ENCODE measurements around the gene RABGAP1L. TPM values are rescaled to one million over a fixed set of nuclear protein-coding genes. Genes with fewer than 3 reads are reported as not detected.
A peak's percentile ranks its signal among the peaks of the same experiment; 100 is the strongest.
"Not testable (repeated sequence)": the region's sequence is repeated elsewhere in the genome, so short reads cannot be mapped to it uniquely, and the experiment has no call there.

RABGAP1L gene
- polyA plus RNA-seq, 3 donors = 35.2 to 75.3 (median 63.3) TPM

DNA sequence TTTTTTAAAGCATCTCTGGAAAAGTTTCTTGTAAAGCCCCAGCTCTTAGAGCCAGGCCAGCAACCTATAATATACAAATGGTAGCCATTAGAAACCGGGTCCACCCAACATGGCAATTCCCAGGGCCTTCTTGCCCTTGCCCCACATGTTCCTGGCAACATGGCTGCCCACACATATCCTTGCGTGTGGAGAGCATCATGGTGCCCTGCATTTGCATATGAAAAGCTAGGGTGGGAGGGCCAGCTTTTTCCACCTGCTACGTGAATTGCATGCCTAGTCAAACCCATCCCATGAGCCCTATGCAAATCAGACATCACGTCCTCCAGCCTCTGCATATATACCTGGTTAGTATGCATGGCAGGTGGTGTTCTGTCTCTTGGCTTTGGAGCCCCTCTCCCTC lies 88.2 kb downstream of the RABGAP1L start:
- H3K27ac Mint-ChIP-seq = no peak overlapping the region

DNA sequence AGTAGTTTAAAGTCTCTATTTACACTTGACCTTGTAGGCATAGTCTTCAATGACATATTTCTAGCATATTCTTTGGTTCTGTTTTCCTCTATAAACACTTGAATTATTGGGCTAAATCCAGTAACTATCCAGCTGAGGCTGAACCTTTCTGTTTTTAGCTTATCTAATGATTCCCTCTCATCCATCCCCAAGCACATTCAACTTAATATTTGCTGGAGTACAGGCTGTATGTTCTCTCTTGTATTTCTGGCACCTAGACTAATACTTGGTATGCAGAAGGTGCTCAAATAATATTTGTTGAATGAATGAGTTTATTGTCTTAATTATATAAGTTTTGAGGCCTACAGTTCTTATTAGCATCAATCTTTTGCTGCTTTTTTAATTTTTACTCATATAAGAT lies 88.7 kb downstream of the RABGAP1L start:
- H3K36me3 ChIP-seq (replicated peaks in 1 of 2; ENCODE audit: control insufficient read depth in 1 of 2, insufficient read depth in 2 of 2, low read length in 2 of 2) = peaks cover 15 to 46% of the 10 kb centered on the region in 2 donors

More for the DNA sequence above, 88.2 kb downstream of the RABGAP1L start:
- WGBS (ENCODE audit: insufficient coverage) = 100% methylated on average over 1 of the region's 4 CpGs
- H3K4me1 ChIP-seq (ENCODE audit: control insufficient read depth in 1 of 2, insufficient read depth in 2 of 2, low read length in 2 of 2) = no peaks in the 10 kb centered on the region
- H3K79me2 ChIP-seq (ENCODE audit: insufficient read depth, low read length) = no peaks in the 10 kb centered on the region
- H3K36me3 ChIP-seq (replicated peaks in 1 of 2; ENCODE audit: control insufficient read depth in 1 of 2, insufficient read depth in 2 of 2, low read length in 2 of 2) = peaks cover 19 to 50% of the 10 kb centered on the region in 2 donors
- intact Hi-C loops (cut with micrococcal nuclease) = no loop called here
- no peak overlapping the region for H2AFZ ChIP-seq (ENCODE audit: insufficient read depth, low read depth, low read length, poor library complexity, severe bottlenecking)
- H3K9me3 ChIP-seq (replicated peaks in 1 of 2; ENCODE audit: control insufficient read depth in 1 of 2, insufficient read depth in 1 of 2, low read length in 2 of 2) = no peaks in the 10 kb centered on the region
- DNase-seq = no peak
- Mint-ChIP-seq H3K9me3 (no peaks in the 10 kb centered on the region), H3K27me3 (ENCODE audit: low read depth in 3 of 3) (no peaks in the 10 kb centered on the region), H3K4me3 (no peak overlapping the region), H3K4me1 (no peaks in the 10 kb centered on the region), H3K36me3 (peaks cover 32 to 40% of the 10 kb centered on the region in 2 donors)
- no peaks in the 10 kb centered on the region for H4K20me1 ChIP-seq (ENCODE audit: insufficient read depth, low read length)
- TF ChIP-seq, protein P1, sequence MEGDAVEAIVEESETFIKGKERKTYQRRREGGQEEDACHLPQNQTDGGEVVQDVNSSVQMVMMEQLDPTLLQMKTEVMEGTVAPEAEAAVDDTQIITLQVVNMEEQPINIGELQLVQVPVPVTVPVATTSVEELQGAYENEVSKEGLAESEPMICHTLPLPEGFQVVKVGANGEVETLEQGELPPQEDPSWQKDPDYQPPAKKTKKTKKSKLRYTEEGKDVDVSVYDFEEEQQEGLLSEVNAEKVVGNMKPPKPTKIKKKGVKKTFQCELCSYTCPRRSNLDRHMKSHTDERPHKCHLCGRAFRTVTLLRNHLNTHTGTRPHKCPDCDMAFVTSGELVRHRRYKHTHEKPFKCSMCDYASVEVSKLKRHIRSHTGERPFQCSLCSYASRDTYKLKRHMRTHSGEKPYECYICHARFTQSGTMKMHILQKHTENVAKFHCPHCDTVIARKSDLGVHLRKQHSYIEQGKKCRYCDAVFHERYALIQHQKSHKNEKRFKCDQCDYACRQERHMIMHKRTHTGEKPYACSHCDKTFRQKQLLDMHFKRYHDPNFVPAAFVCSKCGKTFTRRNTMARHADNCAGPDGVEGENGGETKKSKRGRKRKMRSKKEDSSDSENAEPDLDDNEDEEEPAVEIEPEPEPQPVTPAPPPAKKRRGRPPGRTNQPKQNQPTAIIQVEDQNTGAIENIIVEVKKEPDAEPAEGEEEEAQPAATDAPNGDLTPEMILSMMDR (IDR thresholded peaks at IDR 0.05) = no peak
- H3K4me3 ChIP-seq (replicated peaks in 1 of 3; ENCODE audit: low read depth in 2 of 3, low read length in 3 of 3) = no peak overlapping the region
- H3K27ac ChIP-seq (ENCODE audit: low read depth in 1 of 2, low read length in 2 of 2) = no peak overlapping the region
- no peak overlapping the region for H3K9ac ChIP-seq (ENCODE audit: insufficient read depth, low read length, poor library complexity, severe bottlenecking)
- H3K4me2 ChIP-seq (replicated peaks; ENCODE audit: extremely low read depth, low read length, poor library complexity, severe bottlenecking) = no peak overlapping the region
- no peaks in the 10 kb centered on the region for H3K27me3 ChIP-seq (ENCODE audit: control insufficient read depth in 2 of 2, insufficient read depth in 2 of 2, low read length in 2 of 2)

DNA sequence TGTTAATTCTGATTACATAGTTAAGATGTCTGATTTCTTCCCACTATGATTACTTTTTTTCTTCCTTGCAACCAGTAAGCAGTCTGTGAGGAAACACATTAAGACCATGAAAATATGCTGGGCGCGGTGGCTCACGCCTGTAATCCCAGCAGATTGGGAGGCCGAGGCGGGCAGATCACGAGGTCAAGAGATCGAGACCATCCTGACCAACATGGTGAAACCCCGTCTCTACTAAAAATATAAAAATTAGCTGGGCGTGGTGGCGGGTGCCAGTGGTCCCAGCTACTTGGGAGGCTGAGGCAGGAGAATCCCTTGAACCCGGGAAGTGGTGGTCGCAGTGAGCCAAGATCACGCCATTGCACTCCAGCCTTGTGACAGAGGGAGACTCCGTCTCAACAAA lies 97.1 kb downstream of the RABGAP1L start:
- H3K9me3 ChIP-seq (replicated peaks in 1 of 2; ENCODE audit: control insufficient read depth in 1 of 2, insufficient read depth in 1 of 2, low read length in 2 of 2); H2AFZ ChIP-seq (ENCODE audit: insufficient read depth, low read depth, low read length, poor library complexity, severe bottlenecking); H3K27me3 ChIP-seq (ENCODE audit: control insufficient read depth in 2 of 2, insufficient read depth in 2 of 2, low read length in 2 of 2); H3K9me3 Mint-ChIP-seq; H3K4me3 ChIP-seq (replicated peaks in 1 of 3; ENCODE audit: low read depth in 2 of 3, low read length in 3 of 3); H3K27ac Mint-ChIP-seq; DNase-seq; H3K9ac ChIP-seq (ENCODE audit: insufficient read depth, low read length, poor library complexity, severe bottlenecking); H3K4me3 Mint-ChIP-seq; H3K4me1 ChIP-seq (ENCODE audit: control insufficient read depth in 1 of 2, insufficient read depth in 2 of 2, low read length in 2 of 2); H3K27me3 Mint-ChIP-seq (ENCODE audit: low read depth in 3 of 3); H3K79me2 ChIP-seq (ENCODE audit: insufficient read depth, low read length); H3K4me2 ChIP-seq (replicated peaks; ENCODE audit: extremely low read depth, low read length, poor library complexity, severe bottlenecking); H4K20me1 ChIP-seq (ENCODE audit: insufficient read depth, low read length); H3K27ac ChIP-seq (ENCODE audit: low read depth in 1 of 2, low read length in 2 of 2); H3K4me1 Mint-ChIP-seq: not testable (repeated sequence)
- intact Hi-C loops (cut with micrococcal nuclease) = loop anchor here in 1 of 2 donors (10.0 kb wide), 1 partner anchor 488 kb away; no protein-coding TSS in a partner anchor
- H3K36me3 ChIP-seq (replicated peaks in 1 of 2; ENCODE audit: control insufficient read depth in 1 of 2, insufficient read depth in 2 of 2, low read length in 2 of 2) = peaks cover 0 to 12% of the 10 kb centered on the region in 2 donors
- H3K36me3 Mint-ChIP-seq = peaks cover 27 to 29% of the 10 kb centered on the region in 2 donors
- 96% methylated on average over 4 of the region's 14 CpGs for WGBS (ENCODE audit: insufficient coverage)

More for the DNA sequence above, 88.7 kb downstream of the RABGAP1L start:
- peaks cover 31 to 40% of the 10 kb centered on the region in 2 donors for H3K36me3 Mint-ChIP-seq
- peak overlapping the region in 1 of 7 donors; percentile 11 for H3K27ac Mint-ChIP-seq
- H3K9me3 Mint-ChIP-seq = no peaks in the 10 kb centered on the region
- no peak for DNase-seq
- H3K27me3 ChIP-seq (ENCODE audit: control insufficient read depth in 2 of 2, insufficient read depth in 2 of 2, low read length in 2 of 2) = no peaks in the 10 kb centered on the region
- no peaks in the 10 kb centered on the region for H3K4me1 Mint-ChIP-seq
- no peak overlapping the region for H3K4me3 Mint-ChIP-seq
- no peak overlapping the region for H3K9ac ChIP-seq (ENCODE audit: insufficient read depth, low read length, poor library complexity, severe bottlenecking)
- no peak overlapping the region for H2AFZ ChIP-seq (ENCODE audit: insufficient read depth, low read depth, low read length, poor library complexity, severe bottlenecking)
- H3K4me1 ChIP-seq (ENCODE audit: control insufficient read depth in 1 of 2, insufficient read depth in 2 of 2, low read length in 2 of 2) = no peaks in the 10 kb centered on the region
- no peaks in the 10 kb centered on the region for H4K20me1 ChIP-seq (ENCODE audit: insufficient read depth, low read length)
- H3K79me2 ChIP-seq (ENCODE audit: insufficient read depth, low read length) = no peaks in the 10 kb centered on the region
- no peaks in the 10 kb centered on the region for H3K9me3 ChIP-seq (replicated peaks in 1 of 2; ENCODE audit: control insufficient read depth in 1 of 2, insufficient read depth in 1 of 2, low read length in 2 of 2)
- intact Hi-C loops (cut with micrococcal nuclease) = no loop called here
- TF ChIP-seq, protein P1 (IDR thresholded peaks at IDR 0.05) = no peak
- no peak overlapping the region for H3K27ac ChIP-seq (ENCODE audit: low read depth in 1 of 2, low read length in 2 of 2)
- no peaks in the 10 kb centered on the region for H3K27me3 Mint-ChIP-seq (ENCODE audit: low read depth in 3 of 3)
- no peak overlapping the region for H3K4me3 ChIP-seq (replicated peaks in 1 of 3; ENCODE audit: low read depth in 2 of 3, low read length in 3 of 3)
- H3K4me2 ChIP-seq (replicated peaks; ENCODE audit: extremely low read depth, low read length, poor library complexity, severe bottlenecking) = no peak overlapping the region

Measured in CD14-positive monocyte (primary cell).